ENCODE data around the gene GALNT17.

DNA sequence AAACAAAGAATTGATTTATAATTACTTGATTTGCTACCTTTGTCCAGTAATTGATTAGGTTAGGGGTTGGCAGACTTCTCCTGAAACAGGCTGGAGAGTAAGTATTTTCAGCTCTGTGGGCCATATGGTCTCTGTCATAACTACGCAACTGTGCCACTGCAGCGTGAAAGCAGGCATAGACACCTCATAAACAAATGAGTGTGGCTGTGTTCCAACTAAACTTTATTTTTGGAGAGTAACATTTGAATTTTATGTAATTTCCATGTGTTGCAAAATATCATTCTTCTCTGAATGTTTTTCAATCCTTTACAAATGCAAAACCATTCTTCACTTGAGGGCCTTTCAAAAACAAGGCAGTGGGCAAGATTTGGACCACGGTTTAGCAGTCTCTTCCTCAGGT, 76.9 kb downstream of the GALNT17 start:
- TF ChIP-seq POLR2A (IDR thresholded peaks at IDR 0.05; ENCODE audit: low read length) = no peak
- TF ChIP-seq GATA1 (IDR thresholded peaks at IDR 0.05; ENCODE audit: low read depth, low read length) = no peak

All from erythroblast (primary cell).